Endothelial cell of umbilical vein (primary cell): ENCODE results near the gene MECR.

ENCODE experiments used
- EZH2 ChIP-seq: IDR thresholded peaks from 2 replicates; pipeline ENCODE4 v1.6.1; 2012; ENCODE audit warnings: borderline replicate concordance, low read depth, mild to moderate bottlenecking, moderate library complexity, low read length, inconsistent platforms; ENCODE audit not compliant: severe bottlenecking
- MYC ChIP-seq: IDR thresholded peaks from one replicate; pipeline ENCODE4 v1.6.1; 2011; ENCODE audit warnings: mild to moderate bottlenecking, low read depth, low read length
- POLR2A ChIP-seq: IDR thresholded peaks from 2 replicates; pipeline ENCODE4 v1.6.1; 2012; ENCODE audit warnings: low read depth, mild to moderate bottlenecking, control low read depth, low read length
- POLR2AphosphoS5 ChIP-seq: IDR thresholded peaks from 2 replicates; pipeline ENCODE4 v1.6.1; 2012; ENCODE audit warnings: low read depth, mild to moderate bottlenecking, control low read depth, low read length, moderate library complexity; ENCODE audit not compliant: insufficient read depth
- TF ChIP-seq, protein P1 (sequence below), 2 donors: IDR thresholded peaks; 1 replicate in 1 of 2; 2 replicates in 1 of 2; pipeline ENCODE4 v1.5.1; 2011; ENCODE audit warnings: low read length in 2 of 2, mild to moderate bottlenecking in 2 of 2, moderate library complexity in 2 of 2, control low read depth in 1 of 2, inconsistent platforms in 1 of 2, low read depth in 1 of 2; ENCODE audit not compliant: insufficient read depth in 1 of 2; ENCODE audit errors: extremely low read depth in 1 of 2

DNA sequence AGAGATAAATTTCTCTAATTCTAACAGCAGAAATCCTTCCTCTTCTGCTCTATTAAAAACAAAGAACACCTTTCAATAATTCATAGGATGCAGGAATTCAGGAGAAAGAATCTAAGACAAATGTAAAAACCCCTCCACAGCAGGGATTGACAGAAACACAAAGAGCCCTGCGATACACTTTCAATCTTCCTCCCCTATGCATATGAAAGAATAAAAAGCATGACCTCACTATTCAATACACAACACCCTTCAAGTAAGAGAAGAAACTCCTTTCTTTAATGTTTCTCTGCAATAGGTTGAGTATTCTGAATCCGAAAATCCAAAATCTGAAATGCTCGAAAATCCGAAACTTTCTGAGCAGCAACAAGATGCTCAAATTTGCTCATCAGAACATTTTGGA lies 66.1 kb downstream of the MECR start:
- TF ChIP-seq, protein P1, sequence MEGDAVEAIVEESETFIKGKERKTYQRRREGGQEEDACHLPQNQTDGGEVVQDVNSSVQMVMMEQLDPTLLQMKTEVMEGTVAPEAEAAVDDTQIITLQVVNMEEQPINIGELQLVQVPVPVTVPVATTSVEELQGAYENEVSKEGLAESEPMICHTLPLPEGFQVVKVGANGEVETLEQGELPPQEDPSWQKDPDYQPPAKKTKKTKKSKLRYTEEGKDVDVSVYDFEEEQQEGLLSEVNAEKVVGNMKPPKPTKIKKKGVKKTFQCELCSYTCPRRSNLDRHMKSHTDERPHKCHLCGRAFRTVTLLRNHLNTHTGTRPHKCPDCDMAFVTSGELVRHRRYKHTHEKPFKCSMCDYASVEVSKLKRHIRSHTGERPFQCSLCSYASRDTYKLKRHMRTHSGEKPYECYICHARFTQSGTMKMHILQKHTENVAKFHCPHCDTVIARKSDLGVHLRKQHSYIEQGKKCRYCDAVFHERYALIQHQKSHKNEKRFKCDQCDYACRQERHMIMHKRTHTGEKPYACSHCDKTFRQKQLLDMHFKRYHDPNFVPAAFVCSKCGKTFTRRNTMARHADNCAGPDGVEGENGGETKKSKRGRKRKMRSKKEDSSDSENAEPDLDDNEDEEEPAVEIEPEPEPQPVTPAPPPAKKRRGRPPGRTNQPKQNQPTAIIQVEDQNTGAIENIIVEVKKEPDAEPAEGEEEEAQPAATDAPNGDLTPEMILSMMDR (IDR thresholded peaks at IDR 0.05; ENCODE audit: extremely low read depth in 1 of 2, insufficient read depth in 1 of 2, low read depth in 1 of 2, low read length in 2 of 2): no peak
- TF ChIP-seq POLR2AphosphoS5 (no peak), POLR2A (no peak), MYC (no peak), EZH2 (no peak)
